ENCODE measurements around the gene CYP4F8.
"Not testable (repeated sequence)": the region's sequence is repeated elsewhere in the genome, so short reads cannot be mapped to it uniquely, and the experiment has no call there.

Gene CYP4F8

DNA sequence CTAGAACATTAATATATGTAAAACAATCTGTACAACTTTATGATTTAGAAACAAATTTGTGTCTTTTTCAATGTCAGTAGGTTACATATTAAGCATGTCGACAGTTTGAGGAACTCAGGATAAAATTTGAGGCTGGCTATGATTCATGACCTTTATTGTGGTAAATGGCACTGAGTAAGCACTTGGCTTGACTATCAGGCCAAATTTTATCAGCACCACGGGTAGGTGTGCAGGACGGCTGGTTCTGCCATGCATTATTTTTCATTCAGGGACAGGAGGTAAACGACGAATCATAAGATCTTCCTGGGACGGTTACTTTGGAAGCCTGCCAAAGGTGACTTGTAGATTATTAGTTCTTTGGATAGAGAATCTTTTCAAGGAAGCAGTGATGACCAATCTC lies 19.9 kb upstream of the CYP4F8 start:
- DNase-seq (ENCODE audit: low read depth), result no peak
- TF ChIP-seq, protein P1, sequence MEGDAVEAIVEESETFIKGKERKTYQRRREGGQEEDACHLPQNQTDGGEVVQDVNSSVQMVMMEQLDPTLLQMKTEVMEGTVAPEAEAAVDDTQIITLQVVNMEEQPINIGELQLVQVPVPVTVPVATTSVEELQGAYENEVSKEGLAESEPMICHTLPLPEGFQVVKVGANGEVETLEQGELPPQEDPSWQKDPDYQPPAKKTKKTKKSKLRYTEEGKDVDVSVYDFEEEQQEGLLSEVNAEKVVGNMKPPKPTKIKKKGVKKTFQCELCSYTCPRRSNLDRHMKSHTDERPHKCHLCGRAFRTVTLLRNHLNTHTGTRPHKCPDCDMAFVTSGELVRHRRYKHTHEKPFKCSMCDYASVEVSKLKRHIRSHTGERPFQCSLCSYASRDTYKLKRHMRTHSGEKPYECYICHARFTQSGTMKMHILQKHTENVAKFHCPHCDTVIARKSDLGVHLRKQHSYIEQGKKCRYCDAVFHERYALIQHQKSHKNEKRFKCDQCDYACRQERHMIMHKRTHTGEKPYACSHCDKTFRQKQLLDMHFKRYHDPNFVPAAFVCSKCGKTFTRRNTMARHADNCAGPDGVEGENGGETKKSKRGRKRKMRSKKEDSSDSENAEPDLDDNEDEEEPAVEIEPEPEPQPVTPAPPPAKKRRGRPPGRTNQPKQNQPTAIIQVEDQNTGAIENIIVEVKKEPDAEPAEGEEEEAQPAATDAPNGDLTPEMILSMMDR (conservative IDR thresholded peaks at IDR 0.05; ENCODE audit: low read depth, low read length), result no peak
- no peak overlapping the region for H3K4me3 ChIP-seq (ENCODE audit: low read depth, low read length)

- DNase-seq (ENCODE audit: low read depth), result not testable (repeated sequence)
These were observed 6.8 kb upstream of the CYP4F8 start for GRCh38 chr19:15607978-15608925.

DNA sequence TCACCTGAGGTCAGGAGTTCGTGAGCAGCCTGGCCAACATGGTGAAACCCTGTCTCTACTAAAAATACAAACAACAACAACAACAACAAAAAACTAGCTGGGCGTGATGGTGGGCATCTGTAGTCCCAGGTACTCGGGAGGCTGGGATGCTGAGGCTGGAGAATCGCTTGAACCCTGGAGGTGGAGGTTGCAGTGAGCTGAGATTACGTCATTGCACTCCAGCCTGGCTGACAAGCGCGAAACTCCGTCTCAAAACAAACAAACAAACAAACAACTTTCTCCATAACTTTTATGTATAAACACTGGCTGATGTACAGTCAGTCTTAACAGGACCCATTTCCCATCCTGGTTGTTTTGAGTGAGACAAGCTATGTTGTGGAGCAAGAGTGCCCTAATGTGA lies 5.8 kb upstream of the CYP4F8 start:
- TF ChIP-seq, protein P1 (conservative IDR thresholded peaks at IDR 0.05; ENCODE audit: low read depth, low read length), result no peak
- no peak overlapping the region for H3K4me3 ChIP-seq (ENCODE audit: low read depth, low read length)
- DNase-seq (ENCODE audit: low read depth), result no peak

More at GRCh38 chr19:15607978-15608925, 6.8 kb upstream of the CYP4F8 start:
- H3K4me3 ChIP-seq (ENCODE audit: low read depth, low read length), result not testable (repeated sequence)

- TF ChIP-seq, protein P1 (conservative IDR thresholded peaks at IDR 0.05; ENCODE audit: low read depth, low read length), result no peak
- no peak overlapping the region for H3K4me3 ChIP-seq (ENCODE audit: low read depth, low read length)
- no peak for DNase-seq (ENCODE audit: low read depth)
These were observed 2.7 kb upstream of the CYP4F8 start for GRCh38 chr19:15612342-15612741.

DNA sequence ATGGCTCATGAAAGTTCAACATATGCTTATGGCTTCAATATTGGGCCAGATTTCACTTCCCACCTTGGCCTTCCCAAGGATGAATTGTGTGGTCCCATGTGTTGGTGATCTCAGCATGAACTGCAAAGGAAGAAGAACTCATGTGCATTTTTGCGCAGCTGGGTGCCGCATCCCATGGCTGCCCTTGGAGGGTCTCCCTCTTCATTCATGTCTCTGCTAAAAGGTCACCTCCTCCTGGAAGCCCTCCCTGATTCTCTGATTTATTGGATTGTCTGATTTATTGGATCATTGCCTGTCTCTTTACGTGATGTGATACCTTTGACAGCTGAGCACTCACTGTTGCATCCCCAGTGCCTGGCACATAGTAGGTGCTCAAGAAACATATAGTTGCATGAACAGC lies 1.7 kb upstream of the CYP4F8 start:
- no peak overlapping the region for H3K4me3 ChIP-seq (ENCODE audit: low read depth, low read length)
- TF ChIP-seq, protein P1 (conservative IDR thresholded peaks at IDR 0.05; ENCODE audit: low read depth, low read length), result no peak
- DNase-seq (ENCODE audit: low read depth), result no peak

DNA sequence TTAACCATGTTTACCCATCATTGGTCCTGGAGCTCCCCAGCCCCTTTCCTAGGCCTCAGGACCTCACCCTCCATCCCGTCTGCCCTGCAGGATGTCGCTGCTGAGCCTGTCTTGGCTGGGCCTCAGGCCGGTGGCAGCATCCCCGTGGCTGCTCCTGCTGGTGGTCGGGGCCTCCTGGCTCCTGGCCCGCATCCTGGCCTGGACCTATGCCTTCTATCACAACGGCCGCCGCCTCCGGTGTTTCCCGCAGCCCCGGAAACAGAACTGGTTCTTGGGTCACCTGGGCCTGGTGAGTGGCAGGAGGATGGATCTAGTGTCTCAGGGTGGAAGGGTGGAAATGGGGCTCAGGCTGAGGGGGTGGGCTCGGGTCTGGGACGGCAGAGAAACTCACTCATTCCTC lies 508 bp downstream of the CYP4F8 start:
- DNase-seq (ENCODE audit: low read depth), result no peak
- H3K4me3 ChIP-seq (ENCODE audit: low read depth, low read length), result no peak overlapping the region
- TF ChIP-seq, protein P1 (conservative IDR thresholded peaks at IDR 0.05; ENCODE audit: low read depth, low read length), result no peak

- no peak for DNase-seq (ENCODE audit: low read depth)
- TF ChIP-seq, protein P1 (conservative IDR thresholded peaks at IDR 0.05; ENCODE audit: low read depth, low read length), result no peak
- no peak overlapping the region for H3K4me3 ChIP-seq (ENCODE audit: low read depth, low read length)
These were observed 1.2 kb downstream of the CYP4F8 start for GRCh38 chr19:15616183-15616582.

Measured in choroid plexus epithelial cell (primary cell).